Breast epithelium (tissue), 4 donors: ENCODE data around the gene KCNQ2. TPM values are rescaled to one million over a fixed set of nuclear protein-coding genes. Genes with fewer than 3 reads are reported as not detected.

ENCODE experiments used
- DNase-seq, 2 donors: peaks; one replicate each; pipeline ENCODE4 v3.0.0-alpha.2; 2019; ENCODE audit warnings: low spot score in 2 of 2
- H3K27ac ChIP-seq, 2 donors: fragments of 200-600 bp; sonication (generic) in 1 of 2; one replicate each; pipeline ENCODE4 v1.5.1; 2016 to 2019; ENCODE audit warnings: mild to moderate bottlenecking in 1 of 2
- H3K27me3 ChIP-seq, 2 donors: fragments of 200-600 bp; sonication (generic) in 1 of 2; one replicate each; pipeline versions ENCODE4 v1.5.1 to v1.6.0; 2017 to 2019; ENCODE audit warnings: control low read depth in 1 of 2, mild to moderate bottlenecking in 1 of 2
- H3K36me3 ChIP-seq: fragments of 200-600 bp; one replicate; pipeline ENCODE4 v1.5.1; 2019
- H3K4me1 ChIP-seq, 2 donors: fragments of 200-600 bp; sonication (generic); one replicate each; pipeline ENCODE4 v1.5.1; 2016 to 2019; ENCODE audit warnings: control low read depth in 1 of 2
- H3K4me3 ChIP-seq, 3 donors: fragments of 200-600 bp; sonication (generic); 1 replicate in 2 of 3; 2 replicates in 1 of 3; pipeline ENCODE4 v1.5.1; 2016 to 2019; ENCODE audit warnings: mild to moderate bottlenecking in 3 of 3, moderate library complexity in 2 of 3
- H3K9me3 ChIP-seq, 2 donors: fragments of 200-600 bp; sonication (generic) in 1 of 2; one replicate each; pipeline ENCODE4 v1.5.1; 2016 to 2019; ENCODE audit warnings: control low read depth in 1 of 2
- CTCF ChIP-seq, 3 donors: fragments of 450-650 bp; IDR thresholded peaks; one replicate each; pipeline ENCODE4 v1.5.1; 2016 to 2017; ENCODE audit warnings: antibody characterized with exemption in 3 of 3, mild to moderate bottlenecking in 3 of 3, moderate library complexity in 3 of 3
- POLR2A ChIP-seq: fragments of 450-650 bp; IDR thresholded peaks from one replicate; pipeline ENCODE4 v1.6.1; 2016; ENCODE audit warnings: antibody characterized with exemption, mild to moderate bottlenecking, moderate library complexity
- POLR2AphosphoS5 ChIP-seq, 3 donors: sonication (generic); formaldehyde crosslinking; IDR thresholded peaks; one replicate each; pipeline ENCODE4 v1.6.1; 2017; ENCODE audit warnings: antibody characterized with exemption in 3 of 3
- intact Hi-C: fragments of 100-400 bp; cut with DNase I; formaldehyde crosslinking; loops from one replicate; pipeline ENCODE4 v1.15.1; 2023; ENCODE audit warnings: low total_unique reads
- total RNA-seq, 3 donors: library from RNA; depleted of rRNA; stranded (reverse); fragments of >200 nt; gene quantifications; one replicate each; pipeline ENCODE4 v1.1.0, GENCODE V29; 2016

Gene KCNQ2
- total RNA-seq, 3 donors from 2014 or later: not detected

- TF ChIP-seq CTCF (IDR thresholded peaks at IDR 0.05) (no peak), POLR2A (no peak), POLR2AphosphoS5 (IDR thresholded peaks at IDR 0.05) (no peak)
- Histone ChIP-seq H3K36me3 (no peaks in the 10 kb centered on the region), H3K27ac (no peak overlapping the region), H3K27me3 (peaks cover 4 to 45% of the 10 kb centered on the region in 2 donors), H3K9me3 (no peaks in the 10 kb centered on the region), H3K4me1 (no peaks in the 10 kb centered on the region), H3K4me3 (no peak overlapping the region)
- intact Hi-C loops: no loop called here
- DNase-seq: no peak
Observed at GRCh38 chr20:63440366-63440955, 32.0 kb downstream of the KCNQ2 start.

GRCh38 chr20:63439866-63440265, 32.6 kb downstream of the KCNQ2 start:
- no peak for DNase-seq
- H3K9me3 ChIP-seq: no peaks in the 10 kb centered on the region
- H3K4me1 ChIP-seq: no peaks in the 10 kb centered on the region
- H3K27ac ChIP-seq: no peak overlapping the region
- H3K36me3 ChIP-seq: no peaks in the 10 kb centered on the region
- H3K4me3 ChIP-seq: no peak overlapping the region
- intact Hi-C loops: no loop called here
- peaks cover 4 to 42% of the 10 kb centered on the region in 2 donors for H3K27me3 ChIP-seq
- no peak for TF ChIP-seq CTCF (IDR thresholded peaks at IDR 0.05)
- no peak for TF ChIP-seq POLR2A
- TF ChIP-seq POLR2AphosphoS5 (IDR thresholded peaks at IDR 0.05): no peak

GRCh38 chr20:63438121-63438520, 34.3 kb downstream of the KCNQ2 start:
- no peaks in the 10 kb centered on the region for H3K4me1 ChIP-seq
- intact Hi-C loops: no loop called here
- no peak overlapping the region for H3K27ac ChIP-seq
- H3K27me3 ChIP-seq: peaks cover 8 to 53% of the 10 kb centered on the region in 2 donors
- H3K9me3 ChIP-seq: no peaks in the 10 kb centered on the region
- DNase-seq: no peak
- no peaks in the 10 kb centered on the region for H3K36me3 ChIP-seq
- H3K4me3 ChIP-seq: no peak overlapping the region
- TF ChIP-seq POLR2A (no peak), CTCF (IDR thresholded peaks at IDR 0.05) (no peak), POLR2AphosphoS5 (IDR thresholded peaks at IDR 0.05) (no peak)

- Histone ChIP-seq H3K36me3 (no peaks in the 10 kb centered on the region), H3K9me3 (peaks cover 0 to 4% of the 10 kb centered on the region in 2 donors), H3K4me1 (no peaks in the 10 kb centered on the region), H3K4me3 (no peak overlapping the region), H3K27me3 (peaks cover 8 to 56% of the 10 kb centered on the region in 2 donors), H3K27ac (no peak overlapping the region)
- intact Hi-C loops: no loop called here
- no peak for TF ChIP-seq CTCF (IDR thresholded peaks at IDR 0.05)
- TF ChIP-seq POLR2AphosphoS5 (IDR thresholded peaks at IDR 0.05): no peak
- TF ChIP-seq POLR2A: no peak
- no peak for DNase-seq
Observed at GRCh38 chr20:63435552-63435951, 36.9 kb downstream of the KCNQ2 start.

GRCh38 chr20:63434599-63435378, 37.7 kb downstream of the KCNQ2 start:
- H3K4me3 ChIP-seq: no peak overlapping the region
- intact Hi-C loops: loop anchor here (1.0 kb wide), 1 partner anchor 22 kb away; no protein-coding TSS in a partner anchor
- peak in 1 of 2 donors; percentile 23 for DNase-seq

More at GRCh38 chr20:63434599-63435378, 37.7 kb downstream of the KCNQ2 start:
- Histone ChIP-seq H3K36me3 (no peaks in the 10 kb centered on the region), H3K9me3 (peaks cover 0 to 4% of the 10 kb centered on the region in 2 donors), H3K27me3 (peaks cover 8 to 53% of the 10 kb centered on the region in 2 donors), H3K4me1 (no peaks in the 10 kb centered on the region), H3K27ac (no peak overlapping the region)
- TF ChIP-seq CTCF (IDR thresholded peaks at IDR 0.05) (peak; percentile 62 to 73 (median 69)), POLR2AphosphoS5 (IDR thresholded peaks at IDR 0.05) (no peak), POLR2A (no peak)
